Measurements from ENCODE around the gene LY6G5B.
"Not testable (repeated sequence)": the region's sequence is repeated elsewhere in the genome, so short reads cannot be mapped to it uniquely, and the experiment has no call there.

Gene LY6G5B

GRCh38 chr6:31691078-31691463, 21.3 kb downstream of the LY6G5B start:
- no peak for DNase-seq (ENCODE audit: low read depth in 2 of 2)

- no peak for DNase-seq (ENCODE audit: low read depth in 2 of 2)
Measured at GRCh38 chr6:31691564-31692108, 21.9 kb downstream of the LY6G5B start.

GRCh38 chr6:31692353-31692752, 22.6 kb downstream of the LY6G5B start:
- no peak for DNase-seq (ENCODE audit: low read depth in 2 of 2)

- DNase-seq (ENCODE audit: low read depth in 2 of 2) = no peak
Measured at GRCh38 chr6:31692886-31693285, 23.1 kb downstream of the LY6G5B start.

- no peak for DNase-seq (ENCODE audit: low read depth in 2 of 2)
Measured at GRCh38 chr6:31693535-31693934, 23.8 kb downstream of the LY6G5B start.

GRCh38 chr6:31697555-31697954, 27.8 kb downstream of the LY6G5B start:
- no peak for DNase-seq (ENCODE audit: low read depth in 2 of 2)

- no peak for DNase-seq (ENCODE audit: low read depth in 2 of 2)
Measured at GRCh38 chr6:31700740-31701401, 31.1 kb downstream of the LY6G5B start.

GRCh38 chr6:31701666-31702404, 32.1 kb downstream of the LY6G5B start:
- DNase-seq (ENCODE audit: low read depth in 2 of 2) = no peak

GRCh38 chr6:31702405-31702818, 32.6 kb downstream of the LY6G5B start:
- no peak for DNase-seq (ENCODE audit: low read depth in 2 of 2)

GRCh38 chr6:31702819-31703716, 33.3 kb downstream of the LY6G5B start, which contains the start of gene ABHD16A:
ABHD16A (minus strand) TSS chr6:31703324; CDS start chr6:31703281, 43 bp downstream.
- peak; percentile 91 to 92 for DNase-seq (ENCODE audit: low read depth in 2 of 2)

- DNase-seq (ENCODE audit: low read depth in 2 of 2) = no peak
Measured at GRCh38 chr6:31705931-31706330, 36.2 kb downstream of the LY6G5B start.

- no peak for DNase-seq (ENCODE audit: low read depth in 2 of 2)
Measured at GRCh38 chr6:31706599-31706998, 36.8 kb downstream of the LY6G5B start, which contains the start of gene LY6G6F. LY6G6F (plus strand) TSS chr6:31706866; CDS start chr6:31706907, 41 bp downstream.

- DNase-seq (ENCODE audit: low read depth in 2 of 2) = no peak
Measured at GRCh38 chr6:31707701-31708100, 37.9 kb downstream of the LY6G5B start.

GRCh38 chr6:31708224-31708623, 38.4 kb downstream of the LY6G5B start:
- no peak for DNase-seq (ENCODE audit: low read depth in 2 of 2)

GRCh38 chr6:31709157-31709556, 39.4 kb downstream of the LY6G5B start:
- DNase-seq (ENCODE audit: low read depth in 2 of 2) = not testable (repeated sequence)

- no peak for DNase-seq (ENCODE audit: low read depth in 2 of 2)
Measured at GRCh38 chr6:31710523-31711219, 40.9 kb downstream of the LY6G5B start.

- no peak for DNase-seq (ENCODE audit: low read depth in 2 of 2)
Measured at GRCh38 chr6:31711233-31711632, 41.5 kb downstream of the LY6G5B start.

GRCh38 chr6:31712296-31712695, 42.5 kb downstream of the LY6G5B start:
- no peak for DNase-seq (ENCODE audit: low read depth in 2 of 2)

- no peak for DNase-seq (ENCODE audit: low read depth in 2 of 2)
Measured at GRCh38 chr6:31713465-31713864, 43.7 kb downstream of the LY6G5B start.

GRCh38 chr6:31713991-31714684, 44.4 kb downstream of the LY6G5B start:
- no peak for DNase-seq (ENCODE audit: low read depth in 2 of 2)

Data from stimulated activated CD4-positive, alpha-beta T cell treated with anti-CD3 and anti-CD28 coated beads, Interleukin-1b, Interleukin-23, amount 100 ng/mL, for 1 hour (primary cell).